SK-N-SH (cell line): ENCODE results near the gene MAD1L1. TPM values are rescaled to one million over a fixed set of nuclear protein-coding genes. Genes with fewer than 3 reads are reported as not detected.

Experiments used
- CTCF ChIA-PET: fragments of 300-600, 350-600 bp; formaldehyde crosslinking; extraction: SDS; loops from one replicate; lab custom pipeline; 2021; lab: Yijun Ruan, JAX
- POLR2A ChIA-PET: fragments of 350-600 bp; sonication (Branson Sonifier 250); formaldehyde crosslinking; extraction: SDS; loops from one replicate; lab custom pipeline; 2020; ENCODE audit warnings: antibody characterized with exemption, inconsistent platforms; lab: Yijun Ruan, JAX
- DNase-seq: peaks from one replicate; pipeline ENCODE4 v3.0.0; 2012
- H2AFZ ChIP-seq: fragments of 200-600 bp; sonication (generic); 2 replicates; pipeline ENCODE4 v1.8.1; 2016; ENCODE audit warnings: antibody characterized with exemption, mild to moderate bottlenecking, low read depth
- H3F3A ChIP-seq: fragments of 200-600 bp; sonication (generic); replicated peaks from 2 replicates; pipeline ENCODE3; 2016; ENCODE audit warnings: antibody characterized with exemption, mild to moderate bottlenecking; ENCODE audit not compliant: insufficient read depth
- H3K27ac ChIP-seq, 2 experiments: fragments of 200-500 bp in 1 of 2; fragments of 200-600 bp in 1 of 2; sonication (Bioruptor generic) in 1 of 2; sonication (generic), shearing (Covaris generic) in 1 of 2; 2 replicates each; pipeline versions ENCODE4 v1.5.1 to v1.6.1; 2014 to 2016; ENCODE audit warnings: low read depth in 2 of 2, inconsistent platforms in 1 of 2, low read length in 1 of 2, mild to moderate bottlenecking in 1 of 2, mixed read lengths in 1 of 2
- H3K27me3 ChIP-seq: fragments of 200-600 bp; sonication (generic), shearing (Covaris generic); 2 replicates; pipeline ENCODE4 v1.6.1; 2016; ENCODE audit warnings: mixed run types; ENCODE audit not compliant: insufficient read depth
- H3K36me3 ChIP-seq, 2 experiments: fragments of 200-500 bp in 1 of 2; fragments of 200-600 bp in 1 of 2; sonication (Bioruptor generic) in 1 of 2; sonication (generic) in 1 of 2; replicated peaks in 1 of 2; 2 replicates each; pipeline versions ENCODE3 to v1.5.1; 2014 to 2016; ENCODE audit warnings: low read length in 1 of 2, mild to moderate bottlenecking in 1 of 2; ENCODE audit not compliant: insufficient read depth in 2 of 2, control insufficient read depth in 1 of 2
- H3K4me1 ChIP-seq, 2 experiments: fragments of 200-500 bp in 1 of 2; fragments of 200-600 bp in 1 of 2; sonication (Bioruptor generic) in 1 of 2; sonication (generic), shearing (Covaris generic) in 1 of 2; 2 replicates each; pipeline versions ENCODE4 v1.5.1 to v1.6.1; 2014 to 2016; ENCODE audit warnings: low read depth in 1 of 2, low read length in 1 of 2, mixed run types in 1 of 2; ENCODE audit not compliant: insufficient read depth in 2 of 2, control insufficient read depth in 1 of 2
- H3K4me2 ChIP-seq: fragments of 200-600 bp; sonication (generic), shearing (Covaris generic); 2 replicates; pipeline ENCODE4 v1.6.1; 2017; ENCODE audit warnings: mixed run types
- H3K4me3 ChIP-seq, 2 experiments: fragments of 200-500 bp in 1 of 2; fragments of 200-600 bp in 1 of 2; sonication (Bioruptor generic) in 1 of 2; sonication (generic), shearing (Covaris generic) in 1 of 2; 2 replicates each; pipeline versions ENCODE4 v1.5.1 to v1.8.1; 2014 to 2016; ENCODE audit warnings: low read depth in 2 of 2, inconsistent platforms in 1 of 2, low read length in 1 of 2, mild to moderate bottlenecking in 1 of 2, mixed read lengths in 1 of 2, moderate library complexity in 1 of 2
- H3K79me2 ChIP-seq: fragments of 200-600 bp; sonication (generic); 2 replicates; pipeline ENCODE4 v1.8.1; 2017; ENCODE audit warnings: mild to moderate bottlenecking; ENCODE audit not compliant: insufficient read depth
- H3K9ac ChIP-seq: fragments of 200-600 bp; sonication (generic); 2 replicates; pipeline ENCODE4 v1.6.1; 2017; ENCODE audit warnings: mixed run types
- H3K9me2 ChIP-seq: fragments of 200-600 bp; sonication (generic); 2 replicates; pipeline ENCODE4 v1.6.1; 2017; ENCODE audit warnings: mixed run types
- H3K9me3 ChIP-seq: fragments of 200-600 bp; sonication (generic); 2 replicates; pipeline ENCODE4 v1.6.1; 2017; ENCODE audit warnings: mixed run types, mild to moderate bottlenecking, moderate library complexity
- H4K20me1 ChIP-seq: fragments of 200-600 bp; sonication (generic); 2 replicates; pipeline ENCODE4 v1.6.1; 2017; ENCODE audit warnings: mild to moderate bottlenecking, mixed run types; ENCODE audit not compliant: insufficient read depth
- CHD2 ChIP-seq: fragments of 150-350 bp; IDR thresholded peaks from 2 replicates; pipeline ENCODE4 v1.6.1; 2018; ENCODE audit warnings: low read length; ENCODE audit not compliant: partially characterized antibody
- ELF1 ChIP-seq: IDR thresholded peaks from 2 replicates; pipeline ENCODE4 v1.4.0; 2012
- EP300 ChIP-seq, 2 experiments: IDR thresholded peaks; 2 replicates each; pipeline versions ENCODE4 v1.4.0 to v1.6.1; 2012; ENCODE audit warnings: borderline replicate concordance in 1 of 2, low read depth in 1 of 2, low read length in 1 of 2
- FOSL2 ChIP-seq: IDR thresholded peaks from 2 replicates; pipeline ENCODE4 v1.4.0; 2012; ENCODE audit warnings: low read depth, mild to moderate bottlenecking, moderate library complexity, borderline replicate concordance
- GABPA ChIP-seq: IDR thresholded peaks from 2 replicates; pipeline ENCODE4 v1.4.0; 2012; ENCODE audit warnings: low read depth, mild to moderate bottlenecking
- GATA2 ChIP-seq: sonication (generic); formaldehyde crosslinking; IDR thresholded peaks from 2 replicates; pipeline ENCODE4 v1.5.0; 2020; ENCODE audit warnings: mild to moderate bottlenecking, missing genetic modification reagents
- MXI1 ChIP-seq: IDR thresholded peaks from 2 replicates; pipeline ENCODE4 v1.6.1; 2012; ENCODE audit warnings: mild to moderate bottlenecking, low read depth, low read length, improper control_type of control experiment
- NRF1 ChIP-seq: IDR thresholded peaks from 2 replicates; pipeline ENCODE4 v1.6.1; 2012; ENCODE audit warnings: low read depth, mild to moderate bottlenecking, low read length
- POLR2AphosphoS5 ChIP-seq: IDR thresholded peaks from 2 replicates; pipeline ENCODE4 v1.6.1; 2012; ENCODE audit warnings: low read depth, low read length
- RCOR1 ChIP-seq: fragments of 150-350 bp; IDR thresholded peaks from 2 replicates; pipeline ENCODE4 v1.6.1; 2017; ENCODE audit warnings: antibody characterized with exemption, low read length
- RFX5 ChIP-seq: IDR thresholded peaks from 2 replicates; pipeline ENCODE4 v1.6.1; 2012; ENCODE audit warnings: mild to moderate bottlenecking, improper control_type of control experiment, low read length
- RXRA ChIP-seq: IDR thresholded peaks from 2 replicates; pipeline ENCODE4 v1.4.0; 2012; ENCODE audit warnings: low read depth, mild to moderate bottlenecking, borderline replicate concordance
- TAF1 ChIP-seq: IDR thresholded peaks from 2 replicates; pipeline ENCODE4 v1.6.1; 2012; ENCODE audit warnings: low read depth, mild to moderate bottlenecking, low read length, moderate library complexity, borderline replicate concordance
- TCF12 ChIP-seq: IDR thresholded peaks from 2 replicates; pipeline ENCODE4 v1.4.0; 2012
- whole genome bisulfite sequencing: methylation state at CpG from one replicate; pipeline ENCODE4 v1.1.6; 2017; ENCODE audit warnings: low lambda C conversion rate; 5-methylcytosine and 5-hydroxymethylcytosine counted together
- polyA plus RNA-seq, 3 experiments: library from polyadenylated mRNA; depleted of rRNA; stranded (reverse); fragments of >200 nt; gene quantifications; 2 replicates each; pipeline ENCODE4 v1.2.3, GENCODE V29; 2012
- TF ChIP-seq, protein P1 (sequence below): IDR thresholded peaks from 2 replicates; pipeline ENCODE4 v1.6.1; 2012; ENCODE audit warnings: mild to moderate bottlenecking, low read depth, low read length, moderate library complexity
- TF ChIP-seq, protein P2 (sequence below): IDR thresholded peaks from 2 replicates; pipeline ENCODE4; 2012
- TF ChIP-seq, protein P3 (sequence below): IDR thresholded peaks from 2 replicates; pipeline ENCODE4 v1.4.0; 2012; ENCODE audit warnings: low read depth, borderline replicate concordance
- TF ChIP-seq, protein P4 (sequence below): IDR thresholded peaks from 2 replicates; pipeline ENCODE4 v1.4.0; 2012; ENCODE audit warnings: low read depth, borderline replicate concordance

The MAD1L1 gene
- polyA plus RNA-seq, 1 of the 3 experiments (the other 2 are of a cell fraction) = 46.2 TPM

DNA sequence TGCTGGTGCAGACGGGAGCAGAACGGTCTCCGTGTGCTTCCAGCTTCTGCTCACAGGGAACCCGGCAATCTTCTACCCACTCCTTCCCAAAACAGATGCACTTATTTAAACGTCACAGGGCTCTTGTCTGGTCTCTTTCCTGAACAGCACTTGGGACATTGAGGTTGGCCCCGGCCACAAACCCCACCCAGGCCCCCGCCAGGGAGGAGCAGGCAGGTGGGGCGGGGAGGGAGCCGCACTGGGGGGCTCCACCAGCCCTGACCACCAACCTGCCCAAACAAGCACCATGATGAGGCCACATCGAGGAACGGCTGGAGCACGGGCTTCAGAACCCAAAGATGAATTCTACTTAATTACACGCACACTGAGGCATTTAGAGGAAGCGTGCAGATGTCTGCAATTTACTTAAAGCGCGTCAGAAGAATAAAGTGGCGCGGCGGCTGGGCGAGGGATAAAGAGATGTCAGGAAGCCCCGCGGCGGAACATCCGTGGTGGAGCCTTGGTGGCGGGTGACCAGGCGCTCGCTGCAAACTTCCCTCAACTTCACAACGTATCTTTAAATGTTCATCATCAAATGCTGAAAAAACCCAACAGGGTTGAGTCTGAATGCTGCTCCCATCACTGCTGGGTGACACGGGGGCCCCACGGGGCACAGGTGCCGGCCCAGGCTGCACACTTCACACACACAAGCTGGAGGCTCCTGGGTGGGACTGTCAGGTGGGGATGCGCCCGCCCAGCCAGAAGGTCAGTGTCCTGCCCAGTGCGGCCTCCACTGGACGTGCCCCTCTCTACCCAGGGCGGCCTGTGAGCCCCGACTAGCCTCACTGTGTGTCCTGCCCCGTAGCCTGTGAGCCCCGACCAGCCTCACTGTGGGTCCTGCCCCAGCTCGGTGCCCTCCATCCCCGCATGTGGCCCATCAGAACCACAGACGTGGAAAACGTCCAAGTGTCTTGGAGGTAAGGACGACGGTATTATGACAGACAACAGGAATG is 279.2 kb downstream of the MAD1L1 start:
- ChIA-PET POLR2A (no interaction called here), CTCF (interaction anchor here (0.6 to 0.7 kb wide), 2 partner anchors 17 to 360 kb away, joined by 3 read pairs; no protein-coding TSS in a partner anchor)
- H3K79me2 ChIP-seq = no peaks in the 10 kb centered on the region
- no peaks in the 10 kb centered on the region for H4K20me1 ChIP-seq
- H3F3A ChIP-seq = no peaks in the 10 kb centered on the region
- H3K4me2 ChIP-seq = no peak overlapping the region
- H3K9me2 ChIP-seq = no peaks in the 10 kb centered on the region
- WGBS = 94% methylated on average over 38 of the region's 45 CpGs
- H3K27ac ChIP-seq = no peak overlapping the region
- H3K9ac ChIP-seq = no peak overlapping the region
- no peaks in the 10 kb centered on the region for H3K9me3 ChIP-seq
- TF ChIP-seq ELF1 = no peak
- TF ChIP-seq EP300 (IDR thresholded peaks at IDR 0.05; ENCODE audit: borderline replicate concordance in 1 of 2, low read depth in 1 of 2, low read length in 1 of 2) = no peak
- TF ChIP-seq RCOR1 = no peak
- TF ChIP-seq GABPA = no peak
- TF ChIP-seq, protein P1, sequence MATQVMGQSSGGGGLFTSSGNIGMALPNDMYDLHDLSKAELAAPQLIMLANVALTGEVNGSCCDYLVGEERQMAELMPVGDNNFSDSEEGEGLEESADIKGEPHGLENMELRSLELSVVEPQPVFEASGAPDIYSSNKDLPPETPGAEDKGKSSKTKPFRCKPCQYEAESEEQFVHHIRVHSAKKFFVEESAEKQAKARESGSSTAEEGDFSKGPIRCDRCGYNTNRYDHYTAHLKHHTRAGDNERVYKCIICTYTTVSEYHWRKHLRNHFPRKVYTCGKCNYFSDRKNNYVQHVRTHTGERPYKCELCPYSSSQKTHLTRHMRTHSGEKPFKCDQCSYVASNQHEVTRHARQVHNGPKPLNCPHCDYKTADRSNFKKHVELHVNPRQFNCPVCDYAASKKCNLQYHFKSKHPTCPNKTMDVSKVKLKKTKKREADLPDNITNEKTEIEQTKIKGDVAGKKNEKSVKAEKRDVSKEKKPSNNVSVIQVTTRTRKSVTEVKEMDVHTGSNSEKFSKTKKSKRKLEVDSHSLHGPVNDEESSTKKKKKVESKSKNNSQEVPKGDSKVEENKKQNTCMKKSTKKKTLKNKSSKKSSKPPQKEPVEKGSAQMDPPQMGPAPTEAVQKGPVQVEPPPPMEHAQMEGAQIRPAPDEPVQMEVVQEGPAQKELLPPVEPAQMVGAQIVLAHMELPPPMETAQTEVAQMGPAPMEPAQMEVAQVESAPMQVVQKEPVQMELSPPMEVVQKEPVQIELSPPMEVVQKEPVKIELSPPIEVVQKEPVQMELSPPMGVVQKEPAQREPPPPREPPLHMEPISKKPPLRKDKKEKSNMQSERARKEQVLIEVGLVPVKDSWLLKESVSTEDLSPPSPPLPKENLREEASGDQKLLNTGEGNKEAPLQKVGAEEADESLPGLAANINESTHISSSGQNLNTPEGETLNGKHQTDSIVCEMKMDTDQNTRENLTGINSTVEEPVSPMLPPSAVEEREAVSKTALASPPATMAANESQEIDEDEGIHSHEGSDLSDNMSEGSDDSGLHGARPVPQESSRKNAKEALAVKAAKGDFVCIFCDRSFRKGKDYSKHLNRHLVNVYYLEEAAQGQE = no peak
- no peak for TF ChIP-seq MXI1
- TF ChIP-seq TAF1 = no peak
- no peak overlapping the region for H3K4me3 ChIP-seq
- no peak for DNase-seq
- H3K27me3 ChIP-seq = no peaks in the 10 kb centered on the region
- peaks cover 0 to 56% of the 10 kb centered on the region in 2 experiments; a peak in 1 of 4 replicates for H3K4me1 ChIP-seq
- no peak overlapping the region for H2AFZ ChIP-seq
- H3K36me3 ChIP-seq = no peaks in the 10 kb centered on the region

DNA sequence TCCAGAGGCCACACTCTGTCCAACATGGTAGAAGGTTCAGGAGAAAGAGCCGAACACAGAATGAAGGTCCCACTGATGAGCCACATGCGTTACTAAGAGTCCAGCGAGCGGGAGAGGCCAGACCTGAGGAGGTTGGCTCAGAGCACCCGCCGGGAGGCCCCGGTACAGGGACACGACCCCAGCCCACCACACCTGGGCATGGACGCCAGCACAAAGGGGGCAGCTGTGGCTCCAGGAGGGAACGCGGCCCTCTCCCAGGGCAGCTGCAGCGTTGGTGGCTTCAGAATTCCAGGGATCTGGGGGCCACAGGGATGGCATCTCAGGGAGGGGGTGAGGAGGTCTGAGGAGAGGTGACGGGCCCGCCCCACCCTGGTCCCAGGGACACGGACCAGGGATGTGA is 280.0 kb downstream of the MAD1L1 start:
- H3F3A ChIP-seq = no peaks in the 10 kb centered on the region
- H2AFZ ChIP-seq = no peak overlapping the region
- no peak overlapping the region for H3K4me3 ChIP-seq
- no peak overlapping the region for H3K4me2 ChIP-seq
- POLR2A ChIA-PET = no interaction called here
- CTCF ChIA-PET = interaction anchor here (0.6 kb wide), 1 partner anchor 18 kb away, joined by 3 read pairs; no protein-coding TSS in a partner anchor
- no peak for DNase-seq
- 97% methylated on average over 8 of the region's 15 CpGs for WGBS
- H3K9ac ChIP-seq = no peak overlapping the region
- no peaks in the 10 kb centered on the region for H3K79me2 ChIP-seq
- no peaks in the 10 kb centered on the region for H3K27me3 ChIP-seq
- H3K27ac ChIP-seq = no peak overlapping the region
- H3K9me3 ChIP-seq = no peaks in the 10 kb centered on the region
- H4K20me1 ChIP-seq = no peaks in the 10 kb centered on the region
- TF ChIP-seq CHD2 (no peak), FOSL2 (no peak), TAF1 (no peak), RFX5 (no peak), POLR2AphosphoS5 (no peak), MXI1 (no peak), NRF1 (no peak), TCF12 (no peak), RXRA (no peak), GATA2 (CRISPR knock-in tag) (no peak)
- TF ChIP-seq, protein P2, sequence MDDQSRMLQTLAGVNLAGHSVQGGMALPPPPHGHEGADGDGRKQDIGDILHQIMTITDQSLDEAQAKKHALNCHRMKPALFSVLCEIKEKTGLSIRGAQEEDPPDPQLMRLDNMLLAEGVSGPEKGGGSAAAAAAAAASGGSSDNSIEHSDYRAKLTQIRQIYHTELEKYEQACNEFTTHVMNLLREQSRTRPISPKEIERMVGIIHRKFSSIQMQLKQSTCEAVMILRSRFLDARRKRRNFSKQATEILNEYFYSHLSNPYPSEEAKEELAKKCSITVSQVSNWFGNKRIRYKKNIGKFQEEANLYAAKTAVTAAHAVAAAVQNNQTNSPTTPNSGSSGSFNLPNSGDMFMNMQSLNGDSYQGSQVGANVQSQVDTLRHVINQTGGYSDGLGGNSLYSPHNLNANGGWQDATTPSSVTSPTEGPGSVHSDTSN = no peak
- TF ChIP-seq, protein P3, sequence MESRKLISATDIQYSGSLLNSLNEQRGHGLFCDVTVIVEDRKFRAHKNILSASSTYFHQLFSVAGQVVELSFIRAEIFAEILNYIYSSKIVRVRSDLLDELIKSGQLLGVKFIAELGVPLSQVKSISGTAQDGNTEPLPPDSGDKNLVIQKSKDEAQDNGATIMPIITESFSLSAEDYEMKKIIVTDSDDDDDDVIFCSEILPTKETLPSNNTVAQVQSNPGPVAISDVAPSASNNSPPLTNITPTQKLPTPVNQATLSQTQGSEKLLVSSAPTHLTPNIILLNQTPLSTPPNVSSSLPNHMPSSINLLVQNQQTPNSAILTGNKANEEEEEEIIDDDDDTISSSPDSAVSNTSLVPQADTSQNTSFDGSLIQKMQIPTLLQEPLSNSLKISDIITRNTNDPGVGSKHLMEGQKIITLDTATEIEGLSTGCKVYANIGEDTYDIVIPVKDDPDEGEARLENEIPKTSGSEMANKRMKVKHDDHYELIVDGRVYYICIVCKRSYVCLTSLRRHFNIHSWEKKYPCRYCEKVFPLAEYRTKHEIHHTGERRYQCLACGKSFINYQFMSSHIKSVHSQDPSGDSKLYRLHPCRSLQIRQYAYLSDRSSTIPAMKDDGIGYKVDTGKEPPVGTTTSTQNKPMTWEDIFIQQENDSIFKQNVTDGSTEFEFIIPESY = no peak
- TF ChIP-seq, protein P4, sequence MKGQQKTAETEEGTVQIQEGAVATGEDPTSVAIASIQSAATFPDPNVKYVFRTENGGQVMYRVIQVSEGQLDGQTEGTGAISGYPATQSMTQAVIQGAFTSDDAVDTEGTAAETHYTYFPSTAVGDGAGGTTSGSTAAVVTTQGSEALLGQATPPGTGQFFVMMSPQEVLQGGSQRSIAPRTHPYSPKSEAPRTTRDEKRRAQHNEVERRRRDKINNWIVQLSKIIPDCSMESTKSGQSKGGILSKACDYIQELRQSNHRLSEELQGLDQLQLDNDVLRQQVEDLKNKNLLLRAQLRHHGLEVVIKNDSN = no peak
- no peaks in the 10 kb centered on the region for H3K36me3 ChIP-seq
- peaks cover 0 to 57% of the 10 kb centered on the region in 2 experiments; a peak in 1 of 4 replicates for H3K4me1 ChIP-seq
- no peaks in the 10 kb centered on the region for H3K9me2 ChIP-seq
